Panc1 (cell line): Measurements from ENCODE around the gene WDR35.

Experiments used
- SIN3A ChIP-seq: IDR thresholded peaks from 2 replicates; pipeline ENCODE4 v1.6.1; 2012; ENCODE audit warnings: low read depth, mild to moderate bottlenecking, low read length, moderate library complexity, borderline replicate concordance; ENCODE audit not compliant: insufficient read depth
- TF ChIP-seq, protein P1 (sequence below): fragments of 450-650 bp; IDR thresholded peaks from 2 replicates; pipeline ENCODE4 v1.5.1; 2017; ENCODE audit warnings: mild to moderate bottlenecking
- TF ChIP-seq, protein P2 (sequence below), 2 experiments: IDR thresholded peaks; 2 replicates each; pipeline ENCODE4 v1.6.1; 2011 to 2012; ENCODE audit warnings: low read depth in 2 of 2, control low read depth in 1 of 2, low read length in 1 of 2, mild to moderate bottlenecking in 1 of 2, moderate library complexity in 1 of 2; ENCODE audit not compliant: insufficient read depth in 1 of 2

DNA sequence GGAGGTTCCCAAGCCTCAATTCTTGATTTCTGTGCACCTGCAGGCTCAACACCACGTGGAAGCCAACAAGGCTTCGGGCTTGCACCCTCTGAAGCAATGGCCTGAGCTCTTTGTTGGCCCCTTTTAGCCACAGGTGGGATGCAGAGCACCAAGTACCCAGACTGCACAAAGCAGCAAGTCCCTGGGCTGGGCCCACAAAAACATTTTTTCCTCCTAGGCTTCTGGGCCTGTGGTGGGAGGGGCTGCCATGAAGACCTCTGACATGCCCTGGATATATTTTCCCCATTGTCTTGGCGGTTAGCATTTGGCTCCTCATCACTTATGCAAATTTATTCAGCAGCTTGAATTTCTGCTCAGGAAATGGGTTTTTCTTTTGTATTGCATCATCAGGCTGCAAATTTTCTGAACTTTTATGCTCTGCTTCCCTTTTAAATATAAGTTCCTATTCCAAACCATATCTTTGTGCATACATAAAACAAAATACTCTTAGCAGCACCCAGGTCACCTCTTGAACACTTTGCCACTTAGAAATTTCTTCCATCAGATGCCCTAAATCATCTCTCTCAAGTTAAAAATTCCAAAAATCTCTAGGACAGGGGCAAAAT, 31.6 kb upstream of the WDR35 start:
- TF ChIP-seq SIN3A = no peak
- TF ChIP-seq, protein P1, sequence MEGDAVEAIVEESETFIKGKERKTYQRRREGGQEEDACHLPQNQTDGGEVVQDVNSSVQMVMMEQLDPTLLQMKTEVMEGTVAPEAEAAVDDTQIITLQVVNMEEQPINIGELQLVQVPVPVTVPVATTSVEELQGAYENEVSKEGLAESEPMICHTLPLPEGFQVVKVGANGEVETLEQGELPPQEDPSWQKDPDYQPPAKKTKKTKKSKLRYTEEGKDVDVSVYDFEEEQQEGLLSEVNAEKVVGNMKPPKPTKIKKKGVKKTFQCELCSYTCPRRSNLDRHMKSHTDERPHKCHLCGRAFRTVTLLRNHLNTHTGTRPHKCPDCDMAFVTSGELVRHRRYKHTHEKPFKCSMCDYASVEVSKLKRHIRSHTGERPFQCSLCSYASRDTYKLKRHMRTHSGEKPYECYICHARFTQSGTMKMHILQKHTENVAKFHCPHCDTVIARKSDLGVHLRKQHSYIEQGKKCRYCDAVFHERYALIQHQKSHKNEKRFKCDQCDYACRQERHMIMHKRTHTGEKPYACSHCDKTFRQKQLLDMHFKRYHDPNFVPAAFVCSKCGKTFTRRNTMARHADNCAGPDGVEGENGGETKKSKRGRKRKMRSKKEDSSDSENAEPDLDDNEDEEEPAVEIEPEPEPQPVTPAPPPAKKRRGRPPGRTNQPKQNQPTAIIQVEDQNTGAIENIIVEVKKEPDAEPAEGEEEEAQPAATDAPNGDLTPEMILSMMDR = no peak
- TF ChIP-seq, protein P2, sequence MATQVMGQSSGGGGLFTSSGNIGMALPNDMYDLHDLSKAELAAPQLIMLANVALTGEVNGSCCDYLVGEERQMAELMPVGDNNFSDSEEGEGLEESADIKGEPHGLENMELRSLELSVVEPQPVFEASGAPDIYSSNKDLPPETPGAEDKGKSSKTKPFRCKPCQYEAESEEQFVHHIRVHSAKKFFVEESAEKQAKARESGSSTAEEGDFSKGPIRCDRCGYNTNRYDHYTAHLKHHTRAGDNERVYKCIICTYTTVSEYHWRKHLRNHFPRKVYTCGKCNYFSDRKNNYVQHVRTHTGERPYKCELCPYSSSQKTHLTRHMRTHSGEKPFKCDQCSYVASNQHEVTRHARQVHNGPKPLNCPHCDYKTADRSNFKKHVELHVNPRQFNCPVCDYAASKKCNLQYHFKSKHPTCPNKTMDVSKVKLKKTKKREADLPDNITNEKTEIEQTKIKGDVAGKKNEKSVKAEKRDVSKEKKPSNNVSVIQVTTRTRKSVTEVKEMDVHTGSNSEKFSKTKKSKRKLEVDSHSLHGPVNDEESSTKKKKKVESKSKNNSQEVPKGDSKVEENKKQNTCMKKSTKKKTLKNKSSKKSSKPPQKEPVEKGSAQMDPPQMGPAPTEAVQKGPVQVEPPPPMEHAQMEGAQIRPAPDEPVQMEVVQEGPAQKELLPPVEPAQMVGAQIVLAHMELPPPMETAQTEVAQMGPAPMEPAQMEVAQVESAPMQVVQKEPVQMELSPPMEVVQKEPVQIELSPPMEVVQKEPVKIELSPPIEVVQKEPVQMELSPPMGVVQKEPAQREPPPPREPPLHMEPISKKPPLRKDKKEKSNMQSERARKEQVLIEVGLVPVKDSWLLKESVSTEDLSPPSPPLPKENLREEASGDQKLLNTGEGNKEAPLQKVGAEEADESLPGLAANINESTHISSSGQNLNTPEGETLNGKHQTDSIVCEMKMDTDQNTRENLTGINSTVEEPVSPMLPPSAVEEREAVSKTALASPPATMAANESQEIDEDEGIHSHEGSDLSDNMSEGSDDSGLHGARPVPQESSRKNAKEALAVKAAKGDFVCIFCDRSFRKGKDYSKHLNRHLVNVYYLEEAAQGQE (IDR thresholded peaks at IDR 0.05; ENCODE audit: insufficient read depth in 1 of 2, low read depth in 2 of 2, low read length in 1 of 2) = no peak
